GM21381 (cell line): ENCODE data around the gene KHK.
"Not testable (repeated sequence)": the region's sequence is repeated elsewhere in the genome, so short reads cannot be mapped to it uniquely, and the experiment has no call there.

ENCODE experiments used
- ATAC-seq: cut with Tn5 transposase; IDR thresholded peaks from one replicate; pipeline ENCODE4 v1.9.1; 2021; ENCODE audit warnings: mild to moderate bottlenecking, moderate library complexity; ENCODE audit not compliant: unreplicated experiment

Gene KHK

DNA sequence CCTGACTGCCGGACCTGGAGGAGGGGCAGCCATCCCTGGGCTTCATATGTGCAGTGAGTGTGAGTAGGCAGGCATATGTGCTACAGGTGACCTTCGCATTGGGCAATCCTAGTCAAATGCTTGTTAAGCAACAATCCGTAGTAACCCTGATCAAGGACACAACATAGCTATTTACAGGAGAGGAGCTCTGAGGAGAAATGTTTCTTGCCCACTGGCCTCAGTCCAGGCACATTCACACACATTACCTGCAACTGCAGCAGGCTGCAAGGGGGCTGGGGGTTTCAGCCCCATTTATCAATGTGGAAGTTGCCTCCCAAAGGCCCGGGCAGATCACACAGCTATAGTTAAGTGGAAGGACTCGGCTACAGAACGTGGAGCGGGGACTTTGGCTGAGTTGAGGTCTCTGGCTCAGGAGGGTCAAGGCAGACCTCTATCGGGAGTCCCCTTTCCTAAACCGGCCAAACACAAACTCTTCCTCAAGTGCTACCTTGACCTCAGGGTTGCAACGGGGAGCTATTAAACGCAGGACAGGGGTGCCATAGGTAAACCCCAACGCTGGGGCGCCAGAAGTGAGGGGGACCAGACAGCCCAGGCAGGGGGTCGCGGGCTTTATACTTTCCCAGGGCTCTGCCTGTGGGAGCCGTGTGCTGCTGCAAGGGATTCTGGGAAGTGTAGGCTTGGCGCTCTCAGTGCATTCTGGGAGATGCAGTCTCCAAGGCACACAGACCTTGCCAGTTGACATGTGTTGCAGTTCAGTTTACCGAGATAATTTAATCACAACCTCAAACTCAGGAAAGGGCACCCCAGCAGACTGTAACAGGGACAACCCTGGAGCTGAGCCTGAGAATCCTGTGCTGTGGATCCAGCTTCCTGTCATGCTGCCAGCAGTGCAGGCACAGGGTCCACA, 9.4 kb downstream of the KHK start:
- ATAC-seq: no peak

DNA sequence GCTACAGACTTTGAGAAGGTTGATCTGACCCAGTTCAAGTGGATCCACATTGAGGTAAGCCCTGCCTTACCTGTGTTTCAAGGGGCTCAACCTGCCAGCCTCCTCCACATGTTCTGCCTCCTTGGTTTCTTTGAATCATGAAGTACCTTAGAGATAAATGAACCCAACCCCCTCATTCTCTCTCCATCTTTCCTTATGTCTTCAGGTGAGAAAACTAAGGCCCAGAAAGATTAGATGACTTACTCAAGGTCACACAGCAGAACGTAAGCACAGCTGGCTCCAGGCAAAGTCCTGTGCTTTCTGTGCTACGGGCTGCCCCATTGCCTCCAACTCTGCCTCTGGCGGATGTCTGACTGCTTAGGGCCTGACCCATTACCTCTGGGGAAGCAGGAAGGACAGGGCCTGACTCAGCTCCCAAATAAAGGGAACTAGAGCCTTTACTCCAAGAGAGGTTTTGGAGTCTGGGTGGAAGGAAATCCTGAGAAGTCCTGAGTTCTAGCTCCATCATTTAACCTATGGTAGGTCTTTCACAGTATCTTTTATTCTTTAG, 10.3 kb downstream of the KHK start:
- no peak for ATAC-seq

DNA sequence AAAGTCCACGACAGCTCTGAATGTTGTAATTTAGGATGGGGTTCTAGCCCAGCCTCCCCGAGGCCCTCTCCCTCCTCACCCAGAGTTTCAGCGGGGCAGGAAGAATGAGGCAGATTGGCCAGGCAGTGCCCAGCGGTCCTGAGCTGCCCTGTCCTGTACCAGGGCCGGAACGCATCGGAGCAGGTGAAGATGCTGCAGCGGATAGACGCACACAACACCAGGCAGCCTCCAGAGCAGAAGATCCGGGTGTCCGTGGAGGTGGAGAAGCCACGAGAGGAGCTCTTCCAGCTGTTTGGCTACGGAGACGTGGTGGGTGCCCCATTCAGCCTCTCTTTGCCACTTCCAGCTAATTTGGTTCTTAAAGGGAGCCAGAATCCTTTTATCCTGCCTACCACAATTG, 10.8 kb downstream of the KHK start:
- no peak for ATAC-seq

DNA sequence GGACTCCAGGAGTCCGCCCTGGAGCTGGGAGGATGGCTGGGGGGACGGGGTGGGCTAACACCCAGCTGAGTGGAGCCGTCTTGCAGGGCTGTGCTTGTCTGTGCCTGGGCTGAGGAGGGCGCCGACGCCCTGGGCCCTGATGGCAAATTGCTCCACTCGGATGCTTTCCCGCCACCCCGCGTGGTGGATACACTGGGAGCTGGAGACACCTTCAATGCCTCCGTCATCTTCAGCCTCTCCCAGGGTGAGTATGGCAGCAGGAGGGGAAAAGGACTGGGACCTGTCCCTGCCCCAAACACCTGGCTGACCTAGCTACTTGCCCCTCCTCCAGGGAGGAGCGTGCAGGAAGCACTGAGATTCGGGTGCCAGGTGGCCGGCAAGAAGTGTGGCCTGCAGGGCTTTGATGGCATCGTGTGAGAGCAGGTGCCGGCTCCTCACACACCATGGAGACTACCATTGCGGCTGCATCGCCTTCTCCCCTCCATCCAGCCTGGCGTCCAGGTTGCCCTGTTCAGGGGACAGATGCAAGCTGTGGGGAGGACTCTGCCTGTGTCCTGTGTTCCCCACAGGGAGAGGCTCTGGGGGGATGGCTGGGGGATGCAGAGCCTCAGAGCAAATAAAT, 12.9 kb downstream of the KHK start:
- ATAC-seq: no peak

DNA sequence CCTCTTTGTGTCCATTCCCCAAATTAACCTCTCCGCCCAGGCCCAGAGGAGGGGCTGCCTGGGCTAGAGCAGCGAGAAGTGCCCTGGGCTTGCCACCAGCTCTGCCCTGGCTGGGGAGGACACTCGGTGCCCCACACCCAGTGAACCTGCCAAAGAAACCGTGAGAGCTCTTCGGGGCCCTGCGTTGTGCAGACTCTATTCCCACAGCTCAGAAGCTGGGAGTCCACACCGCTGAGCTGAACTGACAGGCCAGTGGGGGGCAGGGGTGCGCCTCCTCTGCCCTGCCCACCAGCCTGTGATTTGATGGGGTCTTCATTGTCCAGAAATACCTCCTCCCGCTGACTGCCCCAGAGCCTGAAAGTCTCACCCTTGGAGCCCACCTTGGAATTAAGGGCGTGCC, 13.5 kb downstream of the KHK start:
- no peak for ATAC-seq

DNA sequence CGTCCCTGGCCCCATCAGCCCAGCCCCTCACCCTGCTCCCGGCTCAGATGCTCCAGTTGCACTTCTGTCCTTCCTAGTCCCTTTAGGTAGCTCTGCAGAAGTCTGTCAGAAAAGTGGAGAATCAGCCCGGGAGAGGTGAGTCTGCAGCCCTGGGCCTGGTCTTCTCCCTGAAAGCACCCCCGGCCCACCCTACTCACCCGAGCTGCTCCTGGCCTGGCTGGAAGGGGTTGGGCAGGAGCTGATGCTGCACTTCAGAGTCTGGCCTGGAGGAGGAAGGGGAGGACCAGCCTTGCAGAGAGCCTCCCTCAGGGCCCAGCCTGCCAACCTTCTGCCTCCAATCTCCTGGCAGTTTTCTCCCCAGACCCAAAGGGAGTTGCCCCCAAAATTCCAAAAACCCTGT, 15.8 kb downstream of the KHK start:
- ATAC-seq: no peak

DNA sequence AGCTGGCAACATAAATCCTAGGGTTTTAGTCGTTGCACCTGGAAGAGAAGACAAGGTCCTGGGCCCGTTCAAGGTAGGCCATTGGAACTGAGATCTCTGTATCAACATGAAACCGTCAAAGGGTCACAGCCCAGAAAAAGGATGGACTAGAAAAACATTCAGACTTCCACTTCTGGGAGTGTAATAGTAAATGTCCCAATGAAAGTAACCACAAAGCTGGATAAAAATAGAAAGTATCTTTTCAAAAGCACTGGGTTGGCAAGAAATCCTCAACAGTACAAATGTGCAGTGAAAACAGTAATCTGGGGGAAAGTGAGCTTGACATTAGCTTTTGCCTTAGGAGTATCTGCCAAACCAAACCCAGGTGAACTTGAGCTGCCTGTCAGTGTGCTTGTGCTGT, 19.4 kb downstream of the KHK start:
- ATAC-seq: no peak

DNA sequence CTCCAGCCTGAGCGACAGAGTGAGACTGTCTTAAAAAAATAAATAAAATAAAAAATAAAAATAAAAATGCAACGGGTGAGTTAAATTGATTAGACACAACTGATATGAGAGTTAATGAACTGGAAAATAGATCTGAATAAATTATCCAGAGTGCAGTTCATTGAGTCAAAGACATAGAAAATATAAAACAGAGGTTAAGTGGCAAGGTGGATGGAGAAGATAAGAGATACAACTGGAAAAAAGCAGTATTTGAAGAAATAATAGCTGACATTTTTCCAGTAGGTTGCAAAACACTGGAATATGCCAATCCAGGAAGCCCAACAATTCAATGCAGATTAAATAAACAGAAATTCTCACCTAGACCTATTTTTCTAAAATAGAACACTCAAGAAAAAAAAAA, 21.6 kb downstream of the KHK start:
- no peak for ATAC-seq

DNA sequence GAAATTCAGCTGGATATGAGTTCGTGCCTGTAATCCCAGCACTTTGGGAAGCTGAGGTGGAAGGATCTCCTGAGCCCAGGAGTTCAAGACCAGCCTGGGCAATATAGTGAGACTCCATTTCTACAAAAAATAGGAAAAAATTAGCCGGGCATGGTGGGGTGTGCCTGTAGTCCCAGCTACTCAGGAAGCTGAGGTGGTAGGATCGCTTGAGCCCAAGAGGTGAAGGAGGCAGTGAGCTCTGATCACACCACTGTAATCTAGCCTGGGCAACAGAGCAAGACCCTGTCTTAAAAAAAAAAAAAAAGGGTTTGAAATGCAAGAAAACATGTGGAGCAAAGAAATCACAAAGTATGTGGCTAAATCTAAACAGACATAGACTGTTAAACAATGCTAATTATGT, 22.5 kb downstream of the KHK start:
- no peak for ATAC-seq

DNA sequence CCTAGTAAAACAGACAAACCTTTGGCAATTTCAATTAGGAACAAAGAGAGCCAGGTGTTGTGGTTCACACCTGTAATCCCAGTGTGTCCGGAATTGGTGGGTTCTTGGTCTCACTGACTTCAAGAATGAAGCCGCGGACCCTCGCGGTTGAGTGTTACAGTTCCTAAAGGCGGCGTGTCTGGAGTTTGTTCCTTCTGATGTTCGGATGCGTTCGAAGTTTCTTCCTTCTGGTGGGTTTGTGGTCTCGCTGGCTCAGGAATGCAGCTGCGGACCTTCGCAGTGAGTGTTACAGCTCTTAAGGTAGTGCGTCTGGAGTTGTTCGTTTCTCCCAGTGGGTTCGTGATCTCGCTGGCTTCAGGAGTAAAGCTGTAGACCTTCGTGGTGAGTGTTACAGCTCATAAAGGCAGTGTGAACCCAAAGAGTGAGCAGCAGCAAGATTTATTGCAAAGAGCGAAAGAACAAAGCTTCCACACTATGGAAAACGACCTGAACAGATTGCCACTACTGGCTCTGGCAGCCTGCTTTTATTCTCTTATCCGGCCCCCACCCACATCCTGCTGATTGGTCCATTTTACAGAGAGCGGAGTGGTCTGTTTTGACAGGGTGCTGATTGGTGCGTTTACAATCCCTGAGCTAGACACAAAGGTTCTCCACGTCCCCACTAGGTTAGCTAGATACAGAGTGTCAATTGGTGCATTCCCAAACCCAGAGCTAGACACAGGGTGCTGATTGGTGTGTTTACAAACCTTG, 24.2 kb downstream of the KHK start:
- not testable (repeated sequence) for ATAC-seq

DNA sequence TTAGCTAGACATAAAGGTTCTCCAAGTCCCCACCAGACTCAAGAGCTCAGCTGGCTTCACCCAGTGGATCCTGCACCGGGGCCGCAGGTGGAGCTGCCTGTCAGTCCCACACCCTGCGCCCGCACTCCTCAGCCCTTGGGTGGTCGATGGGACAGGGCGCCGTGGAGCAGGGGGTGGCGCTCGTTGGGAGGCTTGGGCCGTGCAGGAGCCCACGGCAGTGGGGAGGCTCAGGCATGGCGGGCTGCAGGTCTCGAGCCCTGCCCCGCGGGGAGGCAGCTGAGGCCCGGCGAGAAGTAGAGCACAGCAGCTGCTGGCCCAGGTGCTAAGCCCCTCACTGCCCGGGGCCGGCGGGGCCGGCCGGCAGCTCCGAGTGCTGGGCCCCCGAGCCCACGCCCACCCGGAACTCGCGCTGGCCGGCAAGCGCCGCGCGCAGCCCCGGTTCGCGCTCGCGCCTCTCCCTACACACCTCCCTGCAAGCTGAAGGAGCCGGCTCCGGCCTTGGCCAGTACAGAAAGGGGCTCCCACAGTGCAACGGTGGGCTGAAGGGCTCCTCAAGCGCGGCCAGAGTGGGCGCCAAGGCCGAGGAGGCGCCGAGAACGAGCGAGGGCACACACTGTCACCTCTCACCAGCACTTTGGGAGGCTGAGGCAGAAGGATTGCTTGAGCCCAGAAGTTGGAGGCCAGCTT, 25.0 kb downstream of the KHK start:
- ATAC-seq: not testable (repeated sequence)

DNA sequence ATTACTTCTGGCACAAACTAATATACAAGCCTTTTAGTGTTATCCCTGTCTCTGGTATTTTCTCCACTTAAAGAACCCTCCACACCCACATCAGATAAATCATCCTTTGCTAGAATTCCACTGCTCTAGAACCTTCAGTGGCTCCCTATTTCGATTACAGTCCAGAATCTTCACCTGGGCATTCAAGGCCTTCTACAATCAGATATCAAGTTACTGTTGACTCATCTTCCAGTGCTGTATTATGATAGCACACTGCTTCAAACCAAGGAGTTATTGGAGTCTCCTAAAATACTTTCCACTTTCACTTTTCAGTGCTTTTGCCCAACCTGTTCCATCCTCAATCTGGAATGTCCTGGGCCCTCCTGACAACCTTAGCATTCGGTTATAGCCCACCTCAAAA, 28.9 kb downstream of the KHK start:
- no peak for ATAC-seq

DNA sequence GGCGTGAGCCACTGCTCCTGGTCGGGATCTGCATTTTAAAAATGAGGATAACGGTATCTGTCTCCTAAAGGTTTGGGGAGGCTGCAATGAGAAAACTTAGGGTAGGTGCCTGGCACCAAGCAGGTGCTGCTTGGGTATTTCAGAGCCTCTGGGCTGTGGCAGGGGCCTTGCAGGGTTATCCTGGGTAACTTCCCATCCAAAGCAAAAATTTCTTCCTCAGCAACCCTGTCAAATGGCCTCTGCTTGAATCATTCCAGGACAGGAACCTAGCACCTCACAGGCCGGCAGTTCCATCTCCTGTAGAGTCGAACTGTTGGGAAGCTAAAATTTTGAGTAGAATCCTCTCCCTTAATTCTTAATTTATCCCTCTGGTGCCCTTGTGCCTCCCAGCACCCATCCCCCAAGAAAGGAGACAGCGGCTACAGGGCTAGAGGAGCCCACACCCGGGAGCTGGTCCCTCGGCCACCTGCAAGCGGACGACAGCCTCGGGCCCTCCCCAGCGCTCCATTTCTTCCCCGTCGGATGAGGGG, 31.5 kb downstream of the KHK start:
- ATAC-seq: no peak

DNA sequence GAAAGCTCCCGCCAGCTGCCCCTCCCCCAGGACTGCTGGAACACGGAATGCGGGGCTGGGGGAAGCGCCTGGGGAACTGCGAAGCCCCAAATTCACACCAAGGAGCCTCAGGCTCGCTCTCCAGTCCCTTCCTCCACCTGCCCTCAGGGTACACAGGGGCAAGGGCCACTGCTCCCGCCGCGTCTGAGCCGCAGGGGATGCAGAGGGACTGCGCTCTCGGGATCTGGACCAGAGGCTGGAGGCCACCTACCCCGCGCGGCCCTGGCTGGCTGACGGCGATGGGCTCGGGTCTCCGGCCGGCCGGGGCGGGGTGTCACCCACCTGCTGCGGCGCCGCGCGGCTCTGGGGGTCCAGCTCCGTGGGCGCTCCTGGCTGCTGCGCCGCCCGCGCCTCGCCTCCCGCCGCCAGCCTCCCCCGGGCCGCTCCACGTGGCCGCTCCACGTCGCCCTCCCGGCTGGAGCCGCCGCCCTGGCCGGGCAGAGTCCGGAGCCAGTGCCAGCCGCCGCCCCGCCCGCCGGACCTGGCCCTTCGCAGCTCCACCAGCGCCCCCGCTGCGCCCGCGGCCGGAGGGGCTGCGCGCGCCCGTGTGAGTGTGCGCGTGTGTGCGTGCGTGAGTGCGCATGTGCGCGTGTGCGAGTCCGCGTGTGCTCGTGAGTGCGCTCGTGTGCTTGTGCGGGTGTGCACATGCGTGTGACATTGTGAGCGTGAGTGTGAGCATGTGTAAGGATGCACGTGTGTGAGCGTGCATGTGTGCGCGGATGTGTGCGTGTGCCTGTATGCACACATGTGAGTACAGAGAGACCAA, 32.2 kb downstream of the KHK start, which contains the start of gene CGREF1:
CGREF1 (minus strand) TSS at position 604 of the 805 bp plus-strand sequence. CDS start 14,762 bp downstream, outside the sequence.
- ATAC-seq: no peak

DNA sequence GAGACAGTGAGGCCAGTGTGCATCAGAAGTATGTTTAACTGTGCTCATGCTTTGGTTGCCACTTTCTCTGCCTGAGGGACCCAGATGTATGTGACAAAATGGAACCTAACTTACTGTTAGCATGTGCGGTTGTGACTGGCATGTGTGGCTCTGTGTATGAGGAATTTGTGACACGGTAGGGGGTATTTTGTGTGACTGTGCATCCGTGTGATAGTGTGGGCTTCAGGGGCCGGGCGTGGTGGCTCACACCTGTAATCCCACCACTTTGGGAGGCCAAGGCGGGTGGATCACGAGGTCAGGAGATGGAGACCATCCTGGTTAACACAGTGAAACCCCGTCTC, 32.7 kb downstream of the KHK start:
- not testable (repeated sequence) for ATAC-seq

DNA sequence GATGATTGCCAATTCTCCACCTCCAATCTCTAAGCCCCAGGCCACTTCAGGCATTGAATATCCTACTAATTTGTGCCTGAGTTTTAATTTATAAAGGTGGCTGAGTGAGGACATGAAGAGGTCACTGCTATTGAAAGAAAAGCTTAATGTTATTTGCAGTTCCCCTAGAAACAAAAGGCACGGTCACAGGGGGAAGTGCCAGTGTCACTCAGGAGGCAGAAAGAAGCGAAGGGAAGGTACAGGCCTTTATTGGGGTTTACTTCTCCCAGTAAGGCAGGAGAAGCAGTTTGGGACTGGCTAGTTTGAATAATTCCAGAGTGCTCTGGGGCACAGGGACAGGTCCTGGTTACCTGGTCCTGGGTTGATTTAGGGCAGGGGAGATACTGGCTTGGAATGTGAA, 35.3 kb downstream of the KHK start:
- ATAC-seq: no peak

DNA sequence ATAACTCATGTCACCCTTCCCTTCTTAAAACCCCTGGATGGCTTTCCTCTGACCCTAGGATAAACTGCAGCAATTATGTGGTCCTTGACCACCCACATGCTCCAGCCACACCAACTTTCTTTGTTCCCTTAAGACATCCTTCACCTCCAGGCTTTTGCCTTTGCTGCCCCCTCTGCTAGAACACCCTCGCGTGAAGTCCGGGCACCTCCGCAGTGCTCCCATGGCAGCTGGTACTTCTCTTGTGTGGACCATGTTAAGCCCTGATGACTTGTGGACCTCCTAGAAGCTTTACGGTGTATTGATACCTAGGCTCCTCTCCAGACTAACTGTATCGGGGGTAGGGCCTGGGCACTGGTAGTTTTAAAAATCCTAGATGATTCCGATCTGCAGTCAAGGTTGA, 36.2 kb downstream of the KHK start:
- ATAC-seq: no peak

DNA sequence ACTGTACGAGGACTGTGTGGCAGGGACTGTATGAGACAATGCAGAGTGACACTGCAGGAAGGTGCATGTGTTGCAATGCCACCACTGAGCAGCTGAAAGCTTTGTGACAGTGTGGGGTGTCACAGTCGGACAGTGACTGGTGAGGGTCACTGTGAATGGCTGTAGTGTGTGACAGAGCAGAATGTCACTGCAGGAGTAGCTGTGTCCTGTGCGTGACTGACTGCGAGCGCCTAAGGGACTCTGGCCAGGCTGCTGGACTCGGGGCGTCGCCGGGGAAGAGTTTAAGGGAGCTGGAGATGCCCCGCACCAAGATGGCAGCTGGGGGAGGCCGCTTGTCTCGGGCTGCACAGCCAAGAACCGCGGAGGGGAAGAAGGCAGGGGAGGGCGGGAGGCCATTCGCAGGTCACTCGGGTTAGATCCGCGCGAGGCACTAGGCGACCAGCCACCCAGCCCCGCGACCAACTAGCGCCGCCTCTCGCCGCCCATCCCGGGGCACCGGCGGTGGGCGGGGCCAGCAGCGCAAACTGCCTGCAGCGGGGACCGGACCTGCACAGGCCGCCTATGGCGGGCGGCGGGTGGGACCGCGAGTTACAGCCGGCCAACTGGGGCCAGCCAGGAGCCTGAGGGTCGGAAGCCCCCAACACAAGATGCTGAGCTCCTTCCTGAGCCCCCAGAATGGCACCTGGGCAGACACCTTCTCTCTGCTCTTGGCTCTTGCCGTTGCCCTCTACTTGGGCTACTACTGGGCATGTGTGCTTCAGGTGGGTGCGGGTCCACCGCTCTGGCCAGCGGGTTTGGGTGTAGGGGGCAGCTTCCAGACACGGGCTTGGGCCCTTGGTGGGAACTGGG, 37.0 kb downstream of the KHK start, which contains the start of gene ABHD1:
ABHD1 (plus strand) TSS at position 514 of the 849 bp plus-strand sequence; CDS start at position 648, 134 bp downstream.
- peak; percentile 61 for ATAC-seq

DNA sequence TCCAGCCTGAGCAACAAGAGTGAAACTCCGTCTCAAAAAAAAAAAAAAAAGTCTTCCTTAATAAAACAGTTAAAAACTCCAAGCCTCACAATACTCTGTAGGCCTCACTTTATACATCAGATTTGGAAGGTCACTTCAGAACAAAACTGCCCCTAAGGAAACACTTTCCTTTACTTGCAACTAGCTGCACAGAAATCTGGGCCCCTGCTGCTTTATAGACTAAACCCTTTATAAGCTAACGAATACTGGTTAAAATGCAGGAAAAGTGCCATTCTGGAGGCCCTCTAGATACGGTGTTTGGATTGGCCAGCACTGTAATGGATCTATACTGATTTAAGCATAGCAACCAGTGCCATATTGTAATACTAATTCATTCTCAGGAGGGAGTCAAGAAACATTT, 38.5 kb downstream of the KHK start:
- ATAC-seq: no peak
